Fibroblast of lung (primary cell): Measurements from ENCODE around the gene SETX.

Experiments used
- CTCF ChIP-seq, 2 donors: IDR thresholded peaks in 1 of 2; conservative IDR thresholded peaks in 1 of 2; 1 replicate in 1 of 2; 2 replicates in 1 of 2; pipeline ENCODE4 v1.5.1; 2011 to 2012; ENCODE audit warnings: low read length in 2 of 2, control low read depth in 1 of 2, inconsistent platforms in 1 of 2, low read depth in 1 of 2, mild to moderate bottlenecking in 1 of 2
- EZH2 ChIP-seq: IDR thresholded peaks from 2 replicates; pipeline ENCODE4 v1.5.1; 2012; ENCODE audit warnings: low read length, control low read depth, mild to moderate bottlenecking; ENCODE audit errors: missing control alignments

- TF ChIP-seq CTCF (conservative IDR thresholded peaks at IDR 0.05 in 1 of 2, IDR thresholded peaks at IDR 0.05 in 1 of 2; ENCODE audit: low read depth in 1 of 2, low read length in 2 of 2), result no peak
- no peak for TF ChIP-seq EZH2
Observed at GRCh38 chr9:132333556-132333955, 21.2 kb downstream of the SETX start.
